ENCODE data around the gene DAND5. TPM values are rescaled to one million over a fixed set of nuclear protein-coding genes. Genes with fewer than 3 reads are reported as not detected.

Gene DAND5
- total RNA-seq, 2 experiments from 2014 or later: 0.21 to 0.25 TPM

- H3K4me1 Mint-ChIP-seq: peaks cover 16% of the 10 kb centered on the region
- ChIA-PET POLR2A (no interaction called here), CTCF (interaction anchor here (0.6 to 1.1 kb wide), 2 partner anchors 53 to 77 kb away, joined by 3 to 4 read pairs; no protein-coding TSS in a partner anchor)
- intact Hi-C loops (cut with DNase I, micrococcal nuclease): no loop called here
- no peak for ATAC-seq
- H3K27me3 Mint-ChIP-seq: peaks cover 48% of the 10 kb centered on the region
- no peak for DNase-seq
- H3K9me3 Mint-ChIP-seq (ENCODE audit: low read depth): no peaks in the 10 kb centered on the region
- H3K36me3 Mint-ChIP-seq (ENCODE audit: low read depth): no peaks in the 10 kb centered on the region
- no peak overlapping the region for H3K27ac Mint-ChIP-seq
- H3K4me3 Mint-ChIP-seq: no peak overlapping the region
These were observed 48.9 kb downstream of the DAND5 start for GRCh38 chr19:13018035-13018914.

DNA sequence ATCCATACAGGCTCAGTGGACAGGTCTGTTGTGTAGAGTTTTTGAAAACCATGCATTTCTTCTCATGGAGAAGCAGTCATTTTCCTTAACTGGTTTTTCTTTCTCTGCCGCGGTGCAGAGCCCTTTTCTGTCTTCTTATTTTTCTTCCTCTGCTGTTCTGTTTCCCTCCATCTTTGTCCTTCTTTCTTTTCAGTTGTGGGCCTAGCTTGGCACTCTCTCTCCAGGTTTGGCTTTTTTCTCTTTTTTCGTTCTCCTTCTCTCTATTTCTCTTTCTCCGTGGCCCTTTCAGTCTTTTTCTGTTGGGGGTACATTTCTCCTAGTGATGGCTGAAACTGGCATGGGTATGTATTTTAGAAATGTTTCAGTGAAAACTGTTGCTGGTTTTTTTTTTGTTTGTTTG is 50.0 kb downstream of the DAND5 start:
- Mint-ChIP-seq H3K9me3 (ENCODE audit: low read depth) (no peaks in the 10 kb centered on the region), H3K36me3 (ENCODE audit: low read depth) (peaks cover under 1% of the 10 kb centered on the region), H3K27ac (no peak overlapping the region), H3K4me1 (peaks cover 15% of the 10 kb centered on the region), H3K4me3 (no peak overlapping the region), H3K27me3 (peaks cover 45% of the 10 kb centered on the region)
- intact Hi-C loops (cut with DNase I, micrococcal nuclease): no loop called here
- CTCF ChIA-PET: no interaction called here
- ATAC-seq: no peak
- no peak for DNase-seq
- POLR2A ChIA-PET: no interaction called here

DNA sequence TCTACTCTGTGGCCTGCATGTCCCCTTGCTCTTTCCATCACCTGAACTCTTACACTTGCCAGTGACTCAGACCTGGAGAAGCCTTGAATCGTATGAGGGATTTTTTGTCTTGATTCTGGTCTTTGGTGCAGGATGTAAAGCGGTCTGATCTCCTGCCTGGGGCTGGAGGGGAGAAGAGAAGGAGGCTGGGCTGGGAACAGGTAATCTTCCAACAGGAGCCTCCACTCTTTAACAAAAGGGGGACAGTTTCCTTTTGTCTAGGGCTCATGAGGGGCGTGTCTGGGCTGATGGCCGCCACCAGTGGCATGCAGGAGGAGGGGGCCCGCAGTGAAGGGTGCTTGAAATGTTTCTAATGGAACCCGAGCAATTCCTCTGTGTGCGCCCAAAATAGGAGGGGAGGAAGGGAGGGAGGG is 50.6 kb downstream of the DAND5 start:
- ATAC-seq (no peak), DNase-seq (no peak)
- H3K27me3 Mint-ChIP-seq: peaks cover 44% of the 10 kb centered on the region
- peaks cover 4% of the 10 kb centered on the region for H3K36me3 Mint-ChIP-seq (ENCODE audit: low read depth)
- H3K4me1 Mint-ChIP-seq: peaks cover 18% of the 10 kb centered on the region
- H3K9me3 Mint-ChIP-seq (ENCODE audit: low read depth): no peaks in the 10 kb centered on the region
- H3K27ac Mint-ChIP-seq: no peak overlapping the region
- ChIA-PET POLR2A (no interaction called here), CTCF (no interaction called here)
- no peak overlapping the region for H3K4me3 Mint-ChIP-seq
- intact Hi-C loops (cut with DNase I, micrococcal nuclease): no loop called here

- no peaks in the 10 kb centered on the region for H3K9me3 Mint-ChIP-seq (ENCODE audit: low read depth)
- H3K27ac Mint-ChIP-seq: no peak overlapping the region
- ATAC-seq: no peak
- DNase-seq: peak; percentile 20
- H3K27me3 Mint-ChIP-seq: peaks cover 35% of the 10 kb centered on the region
- ChIA-PET CTCF (interaction anchor here (1.0 to 1.8 kb wide), 6 partner anchors 10 to 68 kb away, joined by 3 to 10 read pairs (median 4); no protein-coding TSS in a partner anchor), POLR2A (no interaction called here)
- peaks cover 18% of the 10 kb centered on the region for H3K4me1 Mint-ChIP-seq
- intact Hi-C loops (cut with DNase I, micrococcal nuclease): no loop called here
- H3K36me3 Mint-ChIP-seq (ENCODE audit: low read depth): peaks cover 8% of the 10 kb centered on the region
- no peak overlapping the region for H3K4me3 Mint-ChIP-seq
These were observed 52.9 kb downstream of the DAND5 start for GRCh38 chr19:13022111-13022858.

DNA sequence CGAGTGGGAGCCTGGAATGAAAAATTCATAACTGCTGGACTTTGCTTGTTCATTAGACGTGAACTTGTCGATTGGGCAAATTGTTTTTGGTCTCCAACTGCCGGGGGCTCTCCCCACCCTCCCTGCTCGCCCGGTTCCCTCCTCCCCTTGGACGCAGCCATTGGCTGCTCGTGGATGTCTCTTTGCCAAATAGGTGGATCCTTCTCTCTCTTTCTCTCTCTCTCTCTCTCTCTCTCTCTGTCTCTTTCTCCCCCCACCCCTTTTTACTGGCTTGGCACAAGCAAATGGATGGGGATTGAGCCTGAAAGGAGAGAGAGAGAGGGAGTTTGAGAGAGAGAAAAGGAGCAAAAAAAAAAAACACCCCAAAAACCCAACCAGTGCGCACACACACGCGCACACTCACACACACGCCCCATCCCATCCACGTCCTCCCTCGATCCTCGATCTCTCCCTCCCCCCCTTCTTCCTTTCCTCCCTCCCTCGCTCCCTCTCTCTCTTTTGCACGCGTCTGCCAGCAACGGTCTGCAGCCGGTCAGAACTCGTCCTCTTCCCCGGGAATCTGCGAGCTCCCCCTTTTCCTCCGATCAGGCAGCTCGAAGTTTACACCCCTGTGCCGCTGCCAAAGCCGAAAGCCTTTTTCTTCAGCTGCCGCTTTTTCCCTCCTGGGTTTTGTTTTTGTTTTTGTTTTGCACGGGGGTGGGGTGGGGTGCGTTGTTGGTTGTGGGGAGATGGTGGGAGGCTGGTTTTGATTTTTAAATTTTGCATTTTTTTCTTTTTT is 53.7 kb downstream of the DAND5 start:
- Mint-ChIP-seq H3K9me3 (ENCODE audit: low read depth) (no peaks in the 10 kb centered on the region), H3K4me3 (peak overlapping the region; percentile 55), H3K4me1 (peaks cover 18% of the 10 kb centered on the region), H3K27me3 (peaks cover 31% of the 10 kb centered on the region), H3K27ac (no peak overlapping the region), H3K36me3 (ENCODE audit: low read depth) (peaks cover 8% of the 10 kb centered on the region)
- intact Hi-C loops (cut with DNase I, micrococcal nuclease): no loop called here
- CTCF ChIA-PET: interaction anchor here (1.5 to 1.8 kb wide), 2 partner anchors 38 to 46 kb away, joined by 4 to 6 read pairs; no protein-coding TSS in a partner anchor
- ATAC-seq: peak; percentile 53
- POLR2A ChIA-PET: interaction anchor here (0.6 to 0.7 kb wide), 2 partner anchors 38 to 194 kb away, joined by 3 read pairs; no protein-coding TSS in a partner anchor
- DNase-seq: peak; percentile 35

DNA sequence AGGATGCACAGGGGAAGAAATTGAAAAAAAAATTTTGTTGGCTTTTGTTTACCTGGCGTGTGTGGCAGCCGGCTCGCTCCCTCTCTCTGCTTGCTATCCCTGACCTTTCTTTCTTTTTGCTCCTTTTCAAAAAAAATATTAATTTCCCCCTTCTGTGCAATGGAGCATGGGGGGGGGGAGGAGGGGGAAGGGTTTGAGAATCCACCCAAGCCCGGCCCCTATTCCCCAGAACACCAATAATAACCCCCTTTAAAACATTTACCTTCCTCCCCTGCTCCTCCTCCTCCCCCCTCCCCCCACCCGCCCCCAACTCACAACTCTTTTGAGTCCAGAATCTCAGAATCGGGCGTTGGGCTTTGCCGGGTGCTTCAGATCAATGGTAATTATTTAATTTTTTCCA is 54.3 kb downstream of the DAND5 start:
- H3K4me1 Mint-ChIP-seq: peaks cover 18% of the 10 kb centered on the region
- H3K9me3 Mint-ChIP-seq (ENCODE audit: low read depth): no peaks in the 10 kb centered on the region
- no peak for DNase-seq
- H3K4me3 Mint-ChIP-seq: peak overlapping the region; percentile 55
- ChIA-PET CTCF (interaction anchor here (1.5 to 1.8 kb wide), 2 partner anchors 37 to 46 kb away, joined by 4 to 6 read pairs; no protein-coding TSS in a partner anchor), POLR2A (interaction anchor here (0.6 to 0.7 kb wide), 2 partner anchors 38 to 194 kb away, joined by 3 read pairs; no protein-coding TSS in a partner anchor)
- H3K27me3 Mint-ChIP-seq: peaks cover 31% of the 10 kb centered on the region
- intact Hi-C loops (cut with DNase I, micrococcal nuclease): no loop called here
- H3K27ac Mint-ChIP-seq: no peak overlapping the region
- peaks cover 8% of the 10 kb centered on the region for H3K36me3 Mint-ChIP-seq (ENCODE audit: low read depth)
- no peak for ATAC-seq

Small RNA genes within 50 kb of the gene (microRNA-seq; reads per million reads assigned to microRNA genes)
- not detected for gene MIR5695 (ENCODE audit: borderline replicate concordance)
- 4.6 reads per million, percentile 12 among the genes with 10 or more reads in this experiment for gene MIR6515 (ENCODE audit: borderline replicate concordance)

Other genes with a start within 250 kb of the DAND5 start
- gene TNPO2, start 245.6 kb upstream of the DAND5 start, total RNA-seq: 100 to 1,000 TPM in 1 of 2 experiments, 10 to 100 TPM in 1; 84.8 to 101 TPM
- gene TRIR, start 234.9 kb upstream of the DAND5 start, total RNA-seq: 100 to 1,000 TPM; 160 to 215 TPM
- 10 to 100 TPM; 53.7 to 61.9 TPM for gene GET3, start 232.1 kb upstream of the DAND5 start, total RNA-seq
- not detected for gene BEST2, start 217.8 kb upstream of the DAND5 start, total RNA-seq
- gene HOOK2, start 194.0 kb upstream of the DAND5 start, total RNA-seq: 10 to 100 TPM; 20.4 to 20.9 TPM
- gene JUNB, start 178.1 kb upstream of the DAND5 start, total RNA-seq: 100 to 1,000 TPM; 375 to 412 TPM
- 100 to 1,000 TPM; 261 to 325 TPM for gene PRDX2, start 167.8 kb upstream of the DAND5 start, total RNA-seq
- 10 to 100 TPM; 31.0 to 48.2 TPM for gene THSD8, start 167.5 kb upstream of the DAND5 start, total RNA-seq
- 10 to 100 TPM; 27.0 to 51.1 TPM for gene RNASEH2A, start 163.0 kb upstream of the DAND5 start, total RNA-seq
- not detected for gene RTBDN, start 135.0 kb upstream of the DAND5 start, total RNA-seq
- gene MAST1, start 131.1 kb upstream of the DAND5 start, total RNA-seq: 1 to 10 TPM; 1.8 to 2.7 TPM
- gene DNASE2, start 88.1 kb upstream of the DAND5 start, total RNA-seq: 10 to 100 TPM; 22.5 to 24.3 TPM
- gene KLF1, start 82.4 kb upstream of the DAND5 start, total RNA-seq: under 1 TPM; 0.18 to 0.37 TPM
- 10 to 100 TPM; 36.2 to 41.1 TPM for gene GCDH, start 78.4 kb upstream of the DAND5 start, total RNA-seq
- 1 to 10 TPM; 2.7 to 3.5 TPM for gene SYCE2, start 50.3 kb upstream of the DAND5 start, total RNA-seq
- 100 to 1,000 TPM; 120 to 142 TPM for gene FARSA, start 35.9 kb upstream of the DAND5 start, total RNA-seq
- gene CALR, start 31.0 kb upstream of the DAND5 start, total RNA-seq: 100 to 1,000 TPM; 557 to 569 TPM
- 100 to 1,000 TPM; 189 to 265 TPM for gene RAD23A, start 23.7 kb upstream of the DAND5 start, total RNA-seq
- 10 to 100 TPM; 31.1 to 36.3 TPM for gene GADD45GIP1, start 12.4 kb upstream of the DAND5 start, total RNA-seq
- 1 to 10 TPM; 4.3 to 4.8 TPM for gene NFIX, start 25.9 kb downstream of the DAND5 start, total RNA-seq
- gene LYL1, start 133.3 kb downstream of the DAND5 start, total RNA-seq: 1 to 10 TPM; 2.0 to 2.5 TPM
- gene TRMT1, start 147.2 kb downstream of the DAND5 start, total RNA-seq: 10 to 100 TPM; 73.0 to 96.1 TPM
- gene NACC1, start 148.7 kb downstream of the DAND5 start, total RNA-seq: 10 to 100 TPM; 77.5 to 84.5 TPM
- gene STX10, start 180.8 kb downstream of the DAND5 start, total RNA-seq: 10 to 100 TPM; 64.8 to 71.4 TPM
- gene IER2, start 180.8 kb downstream of the DAND5 start, total RNA-seq: 100 to 1,000 TPM; 109 to 118 TPM

Data from activated CD4-positive, alpha-beta T cell treated with anti-CD3 and anti-CD28 coated beads for 36 hours (primary cell).